Activated CD8-positive, alpha-beta memory T cell treated with anti-CD3 and anti-CD28 coated beads for 48 hours (primary cell): Measurements from ENCODE around the gene ARHGAP42.

ENCODE experiments used
- DNase-seq, 3 experiments: peaks; one replicate each; pipeline ENCODE4 v3.0.0-alpha.2; 2020; ENCODE audit warnings: low read depth in 2 of 3, low spot score in 2 of 3

Gene ARHGAP42

GRCh38 chr11:100756559-100756958, 69.5 kb downstream of the ARHGAP42 start:
- DNase-seq = no peak

GRCh38 chr11:100757646-100758045, 70.6 kb downstream of the ARHGAP42 start:
- no peak for DNase-seq

GRCh38 chr11:100759106-100759505, 72.0 kb downstream of the ARHGAP42 start:
- no peak for DNase-seq

- DNase-seq = no peak
Observed at GRCh38 chr11:100759856-100760255, 72.8 kb downstream of the ARHGAP42 start.

GRCh38 chr11:100760744-100761143, 73.7 kb downstream of the ARHGAP42 start:
- no peak for DNase-seq

GRCh38 chr11:100761841-100762240, 74.8 kb downstream of the ARHGAP42 start:
- no peak for DNase-seq

GRCh38 chr11:100766764-100767163, 79.7 kb downstream of the ARHGAP42 start:
- no peak for DNase-seq

GRCh38 chr11:100769165-100769564, 82.1 kb downstream of the ARHGAP42 start:
- no peak for DNase-seq

- no peak for DNase-seq
Observed at GRCh38 chr11:100769617-100770016, 82.5 kb downstream of the ARHGAP42 start.

GRCh38 chr11:100774132-100774531, 87.0 kb downstream of the ARHGAP42 start:
- DNase-seq = no peak

GRCh38 chr11:100774859-100775258, 87.8 kb downstream of the ARHGAP42 start:
- no peak for DNase-seq

GRCh38 chr11:100776212-100776896, 89.3 kb downstream of the ARHGAP42 start:
- no peak for DNase-seq

GRCh38 chr11:100777103-100777502, 90.0 kb downstream of the ARHGAP42 start:
- no peak for DNase-seq

- no peak for DNase-seq
Observed at GRCh38 chr11:100777736-100778135, 90.6 kb downstream of the ARHGAP42 start.

GRCh38 chr11:100778166-100778785, 91.2 kb downstream of the ARHGAP42 start:
- DNase-seq = no peak

GRCh38 chr11:100780470-100780869, 93.4 kb downstream of the ARHGAP42 start:
- no peak for DNase-seq

GRCh38 chr11:100785148-100785983, 98.3 kb downstream of the ARHGAP42 start:
- no peak for DNase-seq

GRCh38 chr11:100788561-100789295, 101.6 kb downstream of the ARHGAP42 start:
- DNase-seq = no peak

- no peak for DNase-seq
Observed at GRCh38 chr11:100789500-100789899, 102.4 kb downstream of the ARHGAP42 start.

- DNase-seq = no peak
Observed at GRCh38 chr11:100790073-100790472, 103.0 kb downstream of the ARHGAP42 start.

GRCh38 chr11:100791103-100791502, 104.0 kb downstream of the ARHGAP42 start:
- no peak for DNase-seq
